HepG2 (cell line): ENCODE data around the gene SORBS2. TPM values are rescaled to one million over a fixed set of nuclear protein-coding genes. Genes with fewer than 3 reads are reported as not detected.

Source experiments
- CEBPG ChIP-seq: IDR thresholded peaks from 2 replicates; pipeline ENCODE4 v1.6.1; 2016
- DPF2 ChIP-seq: sonication (generic); formaldehyde crosslinking; IDR thresholded peaks from 2 replicates; pipeline ENCODE4 v1.4.0; 2020; ENCODE audit warnings: mild to moderate bottlenecking, low read depth, missing genetic modification reagents, borderline replicate concordance
- MLLT10 ChIP-seq: sonication (generic); formaldehyde crosslinking; IDR thresholded peaks from 2 replicates; pipeline ENCODE4 v1.4.0; 2020; ENCODE audit warnings: missing genetic modification reagents
- PRPF4 ChIP-seq: fragments of 200-400 bp; formaldehyde crosslinking; IDR thresholded peaks from 2 replicates; pipeline ENCODE4 v1.6.1; 2016; ENCODE audit warnings: low read length, low read depth; ENCODE audit not compliant: poor library complexity, severe bottlenecking
- RFXAP ChIP-seq: sonication (generic); formaldehyde crosslinking; IDR thresholded peaks from 2 replicates; pipeline ENCODE4 v1.4.0; 2020; ENCODE audit warnings: missing genetic modification reagents, borderline replicate concordance
- SMARCC2 ChIP-seq: fragments of 450-650 bp; IDR thresholded peaks from 2 replicates; pipeline ENCODE4 v1.6.1; 2017; ENCODE audit warnings: antibody characterized with exemption, mild to moderate bottlenecking
- TEAD3 ChIP-seq: optimal IDR thresholded peaks from 2 replicates; pipeline ENCODE3; 2016; ENCODE audit warnings: borderline replicate concordance
- ZNF496 ChIP-seq: sonication (generic); formaldehyde crosslinking; IDR thresholded peaks from 2 replicates; pipeline ENCODE4 v1.8.1; 2023; ENCODE audit warnings: mild to moderate bottlenecking, moderate library complexity, missing genetic modification reagents; ENCODE audit not compliant: insufficient replicate concordance
- ZNF501 ChIP-seq: sonication (generic); formaldehyde crosslinking; IDR thresholded peaks from 2 replicates; pipeline ENCODE4 v1.5.1; 2020; ENCODE audit warnings: mild to moderate bottlenecking, moderate library complexity, missing genetic modification reagents
- ZNF567 ChIP-seq: sonication (generic); formaldehyde crosslinking; IDR thresholded peaks from 2 replicates; pipeline ENCODE4 v1.8.1; 2023; ENCODE audit warnings: mild to moderate bottlenecking, missing genetic modification reagents, borderline replicate concordance
- ZNF850 ChIP-seq: sonication (generic); formaldehyde crosslinking; conservative IDR thresholded peaks from 2 replicates; pipeline ENCODE4 v1.9.0; 2021; ENCODE audit warnings: mild to moderate bottlenecking, missing genetic modification reagents
- polyA plus RNA-seq, 8 experiments: library from polyadenylated mRNA; depleted of rRNA in 3 of 8; stranded (reverse) in 7 of 8; unstranded in 1 of 8; fragments of >200 nt; fragmentation: Illumina TruSeq in 4 of 8; extraction: Trizol in 4 of 8; gene quantifications; 2 replicates each; pipeline versions ENCODE4 v1.2.1 to v1.2.3, GENCODE V29; 2011 to 2016; ENCODE audit warnings: low read depth in 4 of 8, missing spikeins in 1 of 8, mixed read lengths in 1 of 8; ENCODE audit not compliant: insufficient read depth in 1 of 8
- total RNA-seq, 5 experiments: library from RNA; depleted of rRNA; stranded (reverse); fragments of >200 nt; fragmentation: Illumina TruSeq; extraction: Trizol; gene quantifications; 2 replicates each; pipeline ENCODE4 v1.2.3, GENCODE V29; 2016; ENCODE audit warnings: low read depth in 1 of 5
- TF ChIP-seq, protein P1 (sequence below): IDR thresholded peaks from 2 replicates; pipeline ENCODE4 v1.6.1; 2016; ENCODE audit warnings: low read depth
- TF ChIP-seq, protein P2 (sequence below), 2 experiments: sonication (generic) in 1 of 2; formaldehyde crosslinking in 1 of 2; IDR thresholded peaks; 2 replicates each; pipeline versions ENCODE4 v1.6.1 to v1.9.0; 2014 to 2022; ENCODE audit warnings: antibody characterized with exemption in 1 of 2, borderline replicate concordance in 1 of 2, inconsistent platforms in 1 of 2, low read depth in 1 of 2, missing genetic modification reagents in 1 of 2
- TF ChIP-seq, protein P3 (sequence below): sonication (generic); formaldehyde crosslinking; IDR thresholded peaks from 2 replicates; pipeline ENCODE4 v1.4.0; 2020; ENCODE audit warnings: missing genetic modification reagents
- TF ChIP-seq, protein P4 (sequence below): sonication (generic); formaldehyde crosslinking; IDR thresholded peaks from 2 replicates; pipeline ENCODE4 v1.4.0; 2020; ENCODE audit warnings: missing genetic modification reagents, low read depth, mild to moderate bottlenecking, borderline replicate concordance
- TF ChIP-seq, protein P5 (sequence below): sonication (generic); formaldehyde crosslinking; conservative IDR thresholded peaks from 2 replicates; pipeline ENCODE4 v1.4.0; 2020; ENCODE audit warnings: missing genetic modification reagents
- TF ChIP-seq, protein P6 (sequence below): sonication (generic); formaldehyde crosslinking; IDR thresholded peaks from 2 replicates; pipeline ENCODE4 v1.5.0; 2020; ENCODE audit warnings: mild to moderate bottlenecking, missing genetic modification reagents

The SORBS2 gene
- total and polyA plus RNA-seq, 2 of the 13 experiments (the other 11 are each of a cell fraction or from before 2014, with no cell fraction given) = 25.0 to 80.5 TPM

DNA sequence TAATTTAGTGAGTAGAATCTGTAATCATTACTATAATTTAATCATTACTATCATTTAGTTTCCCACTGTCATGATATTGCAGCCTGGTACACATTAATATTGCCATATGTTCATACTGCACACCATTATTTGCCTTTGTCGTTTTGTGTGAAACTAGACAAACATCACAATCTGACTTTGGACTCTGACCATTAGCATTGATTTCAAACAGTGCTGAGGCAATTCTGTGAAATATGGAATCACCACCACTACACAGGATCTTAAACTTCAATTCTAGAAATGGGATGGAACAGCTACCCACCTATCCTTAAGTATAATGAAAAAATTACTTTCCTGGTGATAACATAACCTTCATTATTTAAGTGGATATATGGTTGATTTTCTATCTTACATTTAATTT lies 98.3 kb downstream of the SORBS2 start (continued):
- TF ChIP-seq DPF2 (CRISPR knock-in tag) = peak; percentile 95
- TF ChIP-seq MLLT10 = no peak
- no peak for TF ChIP-seq ZNF501
- TF ChIP-seq TEAD3 (CRISPR knock-in tag) = no peak
- no peak for TF ChIP-seq ZNF496
- TF ChIP-seq, protein P1, sequence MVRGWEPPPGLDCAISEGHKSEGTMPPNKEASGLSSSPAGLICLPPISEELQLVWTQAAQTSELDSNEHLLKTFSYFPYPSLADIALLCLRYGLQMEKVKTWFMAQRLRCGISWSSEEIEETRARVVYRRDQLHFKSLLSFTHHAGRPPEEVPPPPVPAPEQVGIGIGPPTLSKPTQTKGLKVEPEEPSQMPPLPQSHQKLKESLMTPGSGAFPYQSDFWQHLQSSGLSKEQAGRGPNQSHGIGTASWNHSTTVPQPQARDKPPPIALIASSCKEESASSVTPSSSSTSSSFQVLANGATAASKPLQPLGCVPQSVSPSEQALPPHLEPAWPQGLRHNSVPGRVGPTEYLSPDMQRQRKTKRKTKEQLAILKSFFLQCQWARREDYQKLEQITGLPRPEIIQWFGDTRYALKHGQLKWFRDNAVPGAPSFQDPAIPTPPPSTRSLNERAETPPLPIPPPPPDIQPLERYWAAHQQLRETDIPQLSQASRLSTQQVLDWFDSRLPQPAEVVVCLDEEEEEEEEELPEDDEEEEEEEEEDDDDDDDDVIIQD (CRISPR knock-in tag) = peak; percentile 68; the same call in 1 of the 2 replicates
- no peak for TF ChIP-seq ZNF850 (CRISPR knock-in tag)
- TF ChIP-seq, protein P2, sequence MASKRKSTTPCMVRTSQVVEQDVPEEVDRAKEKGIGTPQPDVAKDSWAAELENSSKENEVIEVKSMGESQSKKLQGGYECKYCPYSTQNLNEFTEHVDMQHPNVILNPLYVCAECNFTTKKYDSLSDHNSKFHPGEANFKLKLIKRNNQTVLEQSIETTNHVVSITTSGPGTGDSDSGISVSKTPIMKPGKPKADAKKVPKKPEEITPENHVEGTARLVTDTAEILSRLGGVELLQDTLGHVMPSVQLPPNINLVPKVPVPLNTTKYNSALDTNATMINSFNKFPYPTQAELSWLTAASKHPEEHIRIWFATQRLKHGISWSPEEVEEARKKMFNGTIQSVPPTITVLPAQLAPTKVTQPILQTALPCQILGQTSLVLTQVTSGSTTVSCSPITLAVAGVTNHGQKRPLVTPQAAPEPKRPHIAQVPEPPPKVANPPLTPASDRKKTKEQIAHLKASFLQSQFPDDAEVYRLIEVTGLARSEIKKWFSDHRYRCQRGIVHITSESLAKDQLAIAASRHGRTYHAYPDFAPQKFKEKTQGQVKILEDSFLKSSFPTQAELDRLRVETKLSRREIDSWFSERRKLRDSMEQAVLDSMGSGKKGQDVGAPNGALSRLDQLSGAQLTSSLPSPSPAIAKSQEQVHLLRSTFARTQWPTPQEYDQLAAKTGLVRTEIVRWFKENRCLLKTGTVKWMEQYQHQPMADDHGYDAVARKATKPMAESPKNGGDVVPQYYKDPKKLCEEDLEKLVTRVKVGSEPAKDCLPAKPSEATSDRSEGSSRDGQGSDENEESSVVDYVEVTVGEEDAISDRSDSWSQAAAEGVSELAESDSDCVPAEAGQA (IDR thresholded peaks at IDR 0.05; ENCODE audit: low read depth) = no peak
- TF ChIP-seq, protein P2 (CRISPR knock-in tag; IDR thresholded peaks at IDR 0.05; ENCODE audit: borderline replicate concordance) = no peak
- TF ChIP-seq, protein P3, sequence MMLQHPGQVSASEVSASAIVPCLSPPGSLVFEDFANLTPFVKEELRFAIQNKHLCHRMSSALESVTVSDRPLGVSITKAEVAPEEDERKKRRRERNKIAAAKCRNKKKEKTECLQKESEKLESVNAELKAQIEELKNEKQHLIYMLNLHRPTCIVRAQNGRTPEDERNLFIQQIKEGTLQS (CRISPR knock-in tag) = 0 out of 2 replicates have a peak, but pooled peaks have one; percentile 65
- no peak for TF ChIP-seq RFXAP (CRISPR knock-in tag)
- TF ChIP-seq CEBPG = peak; percentile 99
- TF ChIP-seq, protein P4, sequence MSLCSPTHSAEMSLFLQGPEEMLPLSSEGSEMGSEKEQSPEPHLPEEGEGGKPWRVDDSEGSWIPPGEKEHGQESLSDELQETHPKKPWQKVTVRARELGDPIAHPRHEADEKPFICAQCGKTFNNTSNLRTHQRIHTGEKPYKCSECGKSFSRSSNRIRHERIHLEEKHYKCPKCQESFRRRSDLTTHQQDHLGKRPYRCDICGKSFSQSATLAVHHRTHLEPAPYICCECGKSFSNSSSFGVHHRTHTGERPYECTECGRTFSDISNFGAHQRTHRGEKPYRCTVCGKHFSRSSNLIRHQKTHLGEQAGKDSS (CRISPR knock-in tag) = no peak
- TF ChIP-seq ZNF567 (CRISPR knock-in tag) = no peak
- TF ChIP-seq PRPF4 = no peak
- TF ChIP-seq, protein P5, sequence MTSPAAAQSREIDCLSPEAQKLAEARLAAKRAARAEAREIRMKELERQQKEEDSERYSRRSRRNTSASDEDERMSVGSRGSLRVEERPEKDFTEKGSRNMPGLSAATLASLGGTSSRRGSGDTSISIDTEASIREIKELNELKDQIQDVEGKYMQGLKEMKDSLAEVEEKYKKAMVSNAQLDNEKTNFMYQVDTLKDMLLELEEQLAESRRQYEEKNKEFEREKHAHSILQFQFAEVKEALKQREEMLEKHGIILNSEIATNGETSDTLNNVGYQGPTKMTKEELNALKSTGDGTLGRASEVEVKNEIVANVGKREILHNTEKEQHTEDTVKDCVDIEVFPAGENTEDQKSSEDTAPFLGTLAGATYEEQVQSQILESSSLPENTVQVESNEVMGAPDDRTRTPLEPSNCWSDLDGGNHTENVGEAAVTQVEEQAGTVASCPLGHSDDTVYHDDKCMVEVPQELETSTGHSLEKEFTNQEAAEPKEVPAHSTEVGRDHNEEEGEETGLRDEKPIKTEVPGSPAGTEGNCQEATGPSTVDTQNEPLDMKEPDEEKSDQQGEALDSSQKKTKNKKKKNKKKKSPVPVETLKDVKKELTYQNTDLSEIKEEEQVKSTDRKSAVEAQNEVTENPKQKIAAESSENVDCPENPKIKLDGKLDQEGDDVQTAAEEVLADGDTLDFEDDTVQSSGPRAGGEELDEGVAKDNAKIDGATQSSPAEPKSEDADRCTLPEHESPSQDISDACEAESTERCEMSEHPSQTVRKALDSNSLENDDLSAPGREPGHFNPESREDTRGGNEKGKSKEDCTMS (CRISPR knock-in tag) = no peak
- TF ChIP-seq, protein P6, sequence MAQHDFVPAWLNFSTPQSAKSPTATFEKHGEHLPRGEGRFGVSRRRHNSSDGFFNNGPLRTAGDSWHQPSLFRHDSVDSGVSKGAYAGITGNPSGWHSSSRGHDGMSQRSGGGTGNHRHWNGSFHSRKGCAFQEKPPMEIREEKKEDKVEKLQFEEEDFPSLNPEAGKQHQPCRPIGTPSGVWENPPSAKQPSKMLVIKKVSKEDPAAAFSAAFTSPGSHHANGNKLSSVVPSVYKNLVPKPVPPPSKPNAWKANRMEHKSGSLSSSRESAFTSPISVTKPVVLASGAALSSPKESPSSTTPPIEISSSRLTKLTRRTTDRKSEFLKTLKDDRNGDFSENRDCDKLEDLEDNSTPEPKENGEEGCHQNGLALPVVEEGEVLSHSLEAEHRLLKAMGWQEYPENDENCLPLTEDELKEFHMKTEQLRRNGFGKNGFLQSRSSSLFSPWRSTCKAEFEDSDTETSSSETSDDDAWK (CRISPR knock-in tag) = no peak
- TF ChIP-seq SMARCC2 = 0 out of 2 replicates have a peak, but pooled peaks have one; percentile 61
